ENCODE measurements around the gene ZBTB16. TPM values are rescaled to one million over a fixed set of nuclear protein-coding genes. Genes with fewer than 3 reads are reported as not detected.

The ZBTB16 gene
- total and polyA plus RNA-seq, 4 donors = 8.9 to 140 (median 34.5) TPM

DNA sequence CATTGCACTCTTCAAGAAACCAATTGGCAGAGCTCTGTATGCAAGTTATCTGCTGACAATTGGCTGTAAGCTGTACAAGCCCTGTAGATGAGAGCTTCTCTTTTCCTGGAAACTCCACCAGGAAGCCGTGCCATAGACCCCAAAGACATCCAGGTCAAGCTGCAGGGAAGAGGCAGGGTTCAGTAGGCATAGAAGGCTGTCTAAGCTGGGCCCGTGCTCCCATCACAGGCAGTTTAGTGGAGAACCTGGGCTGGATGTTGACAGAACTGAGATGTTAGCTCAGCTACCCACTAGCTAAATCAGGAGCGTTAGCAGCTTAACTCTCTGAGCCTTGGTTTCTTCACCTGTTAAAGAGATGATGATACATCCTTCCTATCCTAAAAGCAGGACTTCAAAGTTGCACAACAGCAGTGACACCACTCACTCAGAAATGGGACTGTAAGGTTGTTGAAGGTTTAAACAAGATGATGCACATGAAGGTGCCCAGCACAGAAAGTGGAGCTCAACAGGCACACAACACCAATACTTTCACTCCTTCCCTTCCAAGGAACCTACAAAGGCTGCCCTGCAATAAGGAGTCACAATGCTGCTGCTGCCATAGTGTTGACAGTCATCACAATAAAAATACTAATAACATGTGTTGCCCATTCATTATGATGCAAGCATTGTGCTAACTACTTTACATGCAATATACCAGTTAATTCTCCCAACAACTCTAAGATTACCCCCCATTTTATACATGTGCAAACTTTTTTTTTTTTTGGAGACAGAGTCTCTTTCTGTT lies 115.4 kb downstream of the ZBTB16 start:
- Histone ChIP-seq H3K27me3 (ENCODE audit: control insufficient read depth in 4 of 4, insufficient read depth in 4 of 4, low read length in 3 of 4) (no peaks in the 10 kb centered on the region), H3K36me3 (ENCODE audit: control insufficient read depth in 4 of 4, insufficient read depth in 3 of 4, low read depth in 1 of 4, low read length in 3 of 4) (no peaks in the 10 kb centered on the region), H3K4me3 (ENCODE audit: low read depth in 1 of 3, low read length in 3 of 3) (no peak overlapping the region), H3K4me1 (ENCODE audit: control insufficient read depth in 4 of 4, insufficient read depth in 4 of 4, low read length in 3 of 4) (peaks cover 38 to 94% (median 82%) of the 10 kb centered on the region in 4 donors), H3K27ac (ENCODE audit: low read depth in 1 of 2, low read length in 2 of 2) (peak overlapping the region; percentile 16 to 22), H3K9me3 (ENCODE audit: control insufficient read depth in 4 of 4, low read length in 3 of 4) (no peaks in the 10 kb centered on the region), H3K9ac (ENCODE audit: low read depth in 1 of 2, low read length in 2 of 2) (no peak overlapping the region)
- TF ChIP-seq YY1 (IDR thresholded peaks at IDR 0.05) (no peak), TAF1 (conservative IDR thresholded peaks at IDR 0.05) (no peak), SP1 (IDR thresholded peaks at IDR 0.05) (no peak), HNF4A (conservative IDR thresholded peaks at IDR 0.05) (no peak)
- no peak for DNase-seq (ENCODE audit: low spot score)
- WGBS = 49% methylated on average over 3 of the region's 3 CpGs

DNA sequence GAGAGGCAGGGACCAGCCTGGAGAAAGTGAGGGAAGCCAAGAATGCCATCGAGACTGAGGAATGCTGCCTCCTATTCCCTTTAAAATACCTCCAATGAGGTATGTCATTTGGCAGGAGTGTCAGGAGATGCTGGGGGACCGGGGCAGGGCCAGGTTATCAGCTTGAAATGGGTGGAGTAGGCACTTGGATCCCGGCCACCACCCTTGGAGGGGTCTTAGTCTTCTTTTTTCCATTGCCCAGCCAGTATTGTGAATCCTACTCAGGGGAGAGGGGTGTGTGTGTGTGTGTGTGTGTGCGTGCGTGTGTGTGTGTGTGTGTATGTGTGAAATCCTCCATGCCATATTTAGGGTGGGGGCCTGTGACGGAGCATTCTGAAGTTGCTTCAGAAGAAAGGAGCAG lies 116.2 kb downstream of the ZBTB16 start:
- Histone ChIP-seq H3K4me1 (ENCODE audit: control insufficient read depth in 4 of 4, insufficient read depth in 4 of 4, low read length in 3 of 4) (peaks cover 41 to 94% (median 83%) of the 10 kb centered on the region in 4 donors), H3K9me3 (ENCODE audit: control insufficient read depth in 4 of 4, low read length in 3 of 4) (no peaks in the 10 kb centered on the region), H3K4me3 (ENCODE audit: low read depth in 1 of 3, low read length in 3 of 3) (no peak overlapping the region), H3K27me3 (ENCODE audit: control insufficient read depth in 4 of 4, insufficient read depth in 4 of 4, low read length in 3 of 4) (no peaks in the 10 kb centered on the region), H3K27ac (ENCODE audit: low read depth in 1 of 2, low read length in 2 of 2) (peak overlapping the region; percentile 16 to 58), H3K9ac (ENCODE audit: low read depth in 1 of 2, low read length in 2 of 2) (peak overlapping the region in 1 of 2 donors; percentile 29), H3K36me3 (ENCODE audit: control insufficient read depth in 4 of 4, insufficient read depth in 3 of 4, low read depth in 1 of 4, low read length in 3 of 4) (no peaks in the 10 kb centered on the region)
- TF ChIP-seq, protein P1, sequence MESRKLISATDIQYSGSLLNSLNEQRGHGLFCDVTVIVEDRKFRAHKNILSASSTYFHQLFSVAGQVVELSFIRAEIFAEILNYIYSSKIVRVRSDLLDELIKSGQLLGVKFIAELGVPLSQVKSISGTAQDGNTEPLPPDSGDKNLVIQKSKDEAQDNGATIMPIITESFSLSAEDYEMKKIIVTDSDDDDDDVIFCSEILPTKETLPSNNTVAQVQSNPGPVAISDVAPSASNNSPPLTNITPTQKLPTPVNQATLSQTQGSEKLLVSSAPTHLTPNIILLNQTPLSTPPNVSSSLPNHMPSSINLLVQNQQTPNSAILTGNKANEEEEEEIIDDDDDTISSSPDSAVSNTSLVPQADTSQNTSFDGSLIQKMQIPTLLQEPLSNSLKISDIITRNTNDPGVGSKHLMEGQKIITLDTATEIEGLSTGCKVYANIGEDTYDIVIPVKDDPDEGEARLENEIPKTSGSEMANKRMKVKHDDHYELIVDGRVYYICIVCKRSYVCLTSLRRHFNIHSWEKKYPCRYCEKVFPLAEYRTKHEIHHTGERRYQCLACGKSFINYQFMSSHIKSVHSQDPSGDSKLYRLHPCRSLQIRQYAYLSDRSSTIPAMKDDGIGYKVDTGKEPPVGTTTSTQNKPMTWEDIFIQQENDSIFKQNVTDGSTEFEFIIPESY (IDR thresholded peaks at IDR 0.05) = no peak
- TF ChIP-seq, protein P2, sequence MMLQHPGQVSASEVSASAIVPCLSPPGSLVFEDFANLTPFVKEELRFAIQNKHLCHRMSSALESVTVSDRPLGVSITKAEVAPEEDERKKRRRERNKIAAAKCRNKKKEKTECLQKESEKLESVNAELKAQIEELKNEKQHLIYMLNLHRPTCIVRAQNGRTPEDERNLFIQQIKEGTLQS (IDR thresholded peaks at IDR 0.05) = no peak
- TF ChIP-seq FOXA2 (IDR thresholded peaks at IDR 0.05) (no peak), SP1 (IDR thresholded peaks at IDR 0.05) (no peak), HNF4A (conservative IDR thresholded peaks at IDR 0.05) (no peak), GABPA (IDR thresholded peaks at IDR 0.05 in 1 of 2, conservative IDR thresholded peaks at IDR 0.05 in 1 of 2) (no peak), HNF4G (IDR thresholded peaks at IDR 0.05) (no peak), NR2F2 (IDR thresholded peaks at IDR 0.05) (no peak), FOXA1 (IDR thresholded peaks at IDR 0.05) (no peak), RXRA (IDR thresholded peaks at IDR 0.05) (no peak), JUND (IDR thresholded peaks at IDR 0.05) (no peak), TAF1 (conservative IDR thresholded peaks at IDR 0.05) (no peak), RAD21 (IDR thresholded peaks at IDR 0.05) (no peak)
- TF ChIP-seq, protein P3, sequence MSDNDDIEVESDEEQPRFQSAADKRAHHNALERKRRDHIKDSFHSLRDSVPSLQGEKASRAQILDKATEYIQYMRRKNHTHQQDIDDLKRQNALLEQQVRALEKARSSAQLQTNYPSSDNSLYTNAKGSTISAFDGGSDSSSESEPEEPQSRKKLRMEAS (IDR thresholded peaks at IDR 0.05) = no peak
- TF ChIP-seq, protein P4, sequence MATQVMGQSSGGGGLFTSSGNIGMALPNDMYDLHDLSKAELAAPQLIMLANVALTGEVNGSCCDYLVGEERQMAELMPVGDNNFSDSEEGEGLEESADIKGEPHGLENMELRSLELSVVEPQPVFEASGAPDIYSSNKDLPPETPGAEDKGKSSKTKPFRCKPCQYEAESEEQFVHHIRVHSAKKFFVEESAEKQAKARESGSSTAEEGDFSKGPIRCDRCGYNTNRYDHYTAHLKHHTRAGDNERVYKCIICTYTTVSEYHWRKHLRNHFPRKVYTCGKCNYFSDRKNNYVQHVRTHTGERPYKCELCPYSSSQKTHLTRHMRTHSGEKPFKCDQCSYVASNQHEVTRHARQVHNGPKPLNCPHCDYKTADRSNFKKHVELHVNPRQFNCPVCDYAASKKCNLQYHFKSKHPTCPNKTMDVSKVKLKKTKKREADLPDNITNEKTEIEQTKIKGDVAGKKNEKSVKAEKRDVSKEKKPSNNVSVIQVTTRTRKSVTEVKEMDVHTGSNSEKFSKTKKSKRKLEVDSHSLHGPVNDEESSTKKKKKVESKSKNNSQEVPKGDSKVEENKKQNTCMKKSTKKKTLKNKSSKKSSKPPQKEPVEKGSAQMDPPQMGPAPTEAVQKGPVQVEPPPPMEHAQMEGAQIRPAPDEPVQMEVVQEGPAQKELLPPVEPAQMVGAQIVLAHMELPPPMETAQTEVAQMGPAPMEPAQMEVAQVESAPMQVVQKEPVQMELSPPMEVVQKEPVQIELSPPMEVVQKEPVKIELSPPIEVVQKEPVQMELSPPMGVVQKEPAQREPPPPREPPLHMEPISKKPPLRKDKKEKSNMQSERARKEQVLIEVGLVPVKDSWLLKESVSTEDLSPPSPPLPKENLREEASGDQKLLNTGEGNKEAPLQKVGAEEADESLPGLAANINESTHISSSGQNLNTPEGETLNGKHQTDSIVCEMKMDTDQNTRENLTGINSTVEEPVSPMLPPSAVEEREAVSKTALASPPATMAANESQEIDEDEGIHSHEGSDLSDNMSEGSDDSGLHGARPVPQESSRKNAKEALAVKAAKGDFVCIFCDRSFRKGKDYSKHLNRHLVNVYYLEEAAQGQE (IDR thresholded peaks at IDR 0.05) = no peak
- DNase-seq (ENCODE audit: low spot score) = no peak
- WGBS = 65% methylated on average over 6 of the region's 6 CpGs

Data from liver (tissue), 9 donors.